HG03457 (cell line): ENCODE measurements around the gene TNS1.

Experiments
- ATAC-seq: cut with Tn5 transposase; IDR thresholded peaks from one replicate; pipeline ENCODE4 v1.9.1; 2021; ENCODE audit warnings: moderate number of reproducible peaks; ENCODE audit not compliant: unreplicated experiment

TNS1 gene

GRCh38 chr2:217854684-217855420 lies 147.9 kb downstream of the TNS1 start:
- ATAC-seq = no peak

- ATAC-seq = no peak
Measured at GRCh38 chr2:217853961-217854360, 148.8 kb downstream of the TNS1 start.

GRCh38 chr2:217853301-217853881 lies 149.4 kb downstream of the TNS1 start:
- no peak for ATAC-seq

DNA sequence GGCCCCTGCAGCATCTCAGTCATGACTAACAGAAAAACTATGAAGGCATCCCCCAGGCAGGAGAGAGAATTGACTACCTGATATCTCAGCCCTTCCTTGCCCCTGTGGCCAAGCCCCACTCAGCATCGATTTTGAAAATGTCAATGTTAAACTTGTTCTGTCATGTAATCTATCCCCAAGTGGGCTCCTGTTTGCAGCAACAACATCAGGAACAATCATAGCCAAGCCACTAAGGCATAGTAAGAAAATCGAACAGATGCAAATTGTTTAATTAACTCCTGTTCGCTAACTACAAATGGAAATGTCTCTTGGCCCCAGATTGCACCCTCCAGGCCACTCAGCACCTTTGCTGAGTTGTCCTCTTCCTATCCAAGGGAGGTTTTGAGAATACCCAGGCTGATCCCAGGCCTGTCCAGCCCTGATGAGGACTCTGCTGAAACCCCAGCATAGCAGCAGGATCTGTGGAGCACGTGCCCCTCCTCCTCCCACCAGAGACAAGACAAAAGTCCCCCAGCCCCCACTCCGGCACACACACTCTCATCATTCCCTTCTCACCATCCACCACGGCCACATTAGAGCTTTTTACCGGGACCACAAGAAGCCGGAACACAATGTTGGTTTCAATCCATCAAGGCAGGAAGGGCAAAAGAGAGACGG lies 150.1 kb downstream of the TNS1 start:
- ATAC-seq = no peak

- no peak for ATAC-seq
Measured at GRCh38 chr2:217851191-217852020, 151.4 kb downstream of the TNS1 start.

DNA sequence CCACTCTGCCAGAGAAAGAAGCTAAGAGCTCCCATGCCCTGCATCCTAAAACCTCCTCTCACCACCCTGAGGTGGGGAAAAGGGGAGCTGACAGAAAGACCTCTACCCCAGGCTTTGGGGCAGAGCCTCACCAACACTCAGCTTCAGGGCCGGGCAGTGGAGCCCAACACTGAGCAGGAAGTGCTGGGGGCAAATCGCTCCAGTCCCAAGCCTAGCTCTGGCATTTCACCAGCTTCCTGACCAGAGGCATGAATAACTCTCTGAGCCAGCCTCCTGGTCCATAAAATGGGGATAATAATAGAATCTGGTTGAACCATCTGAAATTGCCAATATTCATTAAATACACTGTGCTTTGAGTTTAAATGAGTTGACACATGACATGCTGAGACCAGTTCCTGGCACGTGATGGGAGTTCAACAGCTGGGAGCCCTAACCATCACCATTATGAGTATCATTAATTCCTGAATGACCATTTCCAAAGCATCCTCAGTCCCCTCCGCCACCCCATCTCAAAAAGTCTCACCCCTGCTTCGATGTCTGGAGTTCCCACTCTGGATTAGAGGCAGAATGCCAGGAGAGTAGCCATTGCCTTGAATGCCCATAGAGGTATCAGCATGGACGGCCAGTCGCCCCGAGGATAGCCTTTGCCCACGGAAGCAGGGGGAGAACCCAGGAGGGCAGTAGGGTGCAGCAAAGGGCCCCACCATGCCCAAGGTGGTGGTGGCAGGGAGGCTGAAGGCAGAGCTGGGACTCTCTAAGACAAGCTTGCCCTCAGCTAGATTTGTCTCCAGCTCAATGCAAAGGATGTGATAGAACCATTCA lies 153.4 kb downstream of the TNS1 start:
- no peak for ATAC-seq

DNA sequence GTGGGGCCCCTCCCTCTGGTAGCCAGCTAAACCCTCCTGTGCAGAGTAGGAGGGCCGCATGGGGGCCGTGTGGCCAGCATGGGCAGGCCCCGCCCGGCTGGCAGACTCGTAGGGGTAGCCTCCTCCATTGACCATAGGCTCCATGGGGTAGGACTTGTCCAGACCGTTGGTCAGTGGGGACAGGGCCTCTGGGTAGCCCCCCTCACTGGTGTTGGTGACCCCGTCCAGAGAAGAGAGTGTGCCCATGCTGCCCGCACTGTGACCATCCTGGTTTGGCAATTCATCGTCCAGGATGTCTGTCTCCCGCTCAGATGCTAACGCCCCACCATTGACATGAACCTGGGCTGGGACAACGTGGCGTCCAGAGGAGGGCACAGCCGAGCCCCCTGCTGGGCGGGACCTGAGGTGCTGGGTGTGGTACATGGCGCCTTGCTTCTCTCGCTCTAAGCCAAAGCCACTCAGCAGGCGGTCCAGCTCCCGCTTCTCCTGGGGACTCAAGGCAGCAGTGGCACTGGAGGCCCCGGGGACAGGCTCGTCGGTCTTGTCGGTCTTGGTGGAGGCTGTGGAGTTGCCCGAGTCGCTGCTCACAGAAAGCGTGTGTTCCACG lies 154.3 kb downstream of the TNS1 start:
- no peak for ATAC-seq

DNA sequence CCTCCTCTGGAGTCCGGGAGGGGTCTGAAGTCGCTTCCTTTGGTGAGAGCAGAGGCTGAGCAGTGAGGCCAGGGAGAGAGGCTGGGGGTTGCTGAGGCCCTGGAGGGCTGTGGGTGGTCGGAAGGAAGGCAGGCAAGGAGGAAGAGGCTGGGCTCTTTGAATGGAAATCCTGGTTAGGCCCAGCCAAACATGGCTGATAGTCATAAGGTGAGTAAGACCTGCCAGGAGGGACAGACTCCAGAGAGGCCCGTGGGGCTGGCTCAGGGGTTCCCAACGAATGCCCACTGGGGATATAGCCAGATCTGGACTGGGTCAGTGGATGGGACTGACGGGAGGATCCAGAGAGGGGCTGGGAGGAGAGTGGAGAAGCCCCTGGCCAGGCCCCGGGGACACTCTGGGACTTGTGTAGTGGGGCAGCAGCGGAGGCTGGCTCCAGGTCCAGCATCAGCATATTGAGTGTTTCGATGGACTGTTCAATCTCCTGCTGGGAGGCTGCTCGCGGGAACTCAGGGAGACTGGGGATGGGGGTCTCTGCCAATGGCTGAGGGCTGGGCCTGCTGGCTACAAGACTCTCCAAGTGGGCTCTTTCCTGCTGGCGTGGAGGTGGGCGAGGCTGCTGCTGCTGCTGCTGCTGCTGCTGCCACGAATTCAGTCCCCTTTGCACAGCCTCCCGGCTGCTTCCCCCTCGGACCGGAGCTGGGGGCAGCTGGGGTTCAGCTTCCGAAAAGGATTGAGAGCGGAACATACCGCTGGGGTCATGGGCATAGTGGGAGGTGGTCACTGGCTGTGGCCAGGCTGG lies 155.0 kb downstream of the TNS1 start:
- ATAC-seq = no peak

- no peak for ATAC-seq
Measured at GRCh38 chr2:217847115-217847514, 155.7 kb downstream of the TNS1 start.

DNA sequence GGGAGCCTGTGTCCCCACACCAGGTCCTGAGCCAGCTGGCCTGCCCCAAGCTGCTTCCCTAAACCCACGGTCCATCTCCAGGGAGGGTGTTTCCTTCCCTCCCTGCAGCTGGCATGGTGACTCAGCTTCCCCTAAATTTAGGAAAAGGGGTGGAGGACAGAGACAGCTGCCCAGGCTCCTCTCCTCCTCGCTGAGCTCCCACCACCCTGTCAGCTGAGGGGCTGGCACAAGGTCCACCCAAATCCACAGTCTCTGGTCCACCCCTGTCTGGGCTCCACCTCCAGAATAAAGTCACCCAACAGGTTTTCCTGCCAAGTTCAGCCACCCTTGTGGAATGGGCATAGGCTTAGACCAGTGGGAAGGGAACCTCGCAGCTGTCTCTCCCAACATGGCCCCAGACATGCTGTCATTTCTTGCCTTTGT lies 156.5 kb downstream of the TNS1 start:
- ATAC-seq = no peak

DNA sequence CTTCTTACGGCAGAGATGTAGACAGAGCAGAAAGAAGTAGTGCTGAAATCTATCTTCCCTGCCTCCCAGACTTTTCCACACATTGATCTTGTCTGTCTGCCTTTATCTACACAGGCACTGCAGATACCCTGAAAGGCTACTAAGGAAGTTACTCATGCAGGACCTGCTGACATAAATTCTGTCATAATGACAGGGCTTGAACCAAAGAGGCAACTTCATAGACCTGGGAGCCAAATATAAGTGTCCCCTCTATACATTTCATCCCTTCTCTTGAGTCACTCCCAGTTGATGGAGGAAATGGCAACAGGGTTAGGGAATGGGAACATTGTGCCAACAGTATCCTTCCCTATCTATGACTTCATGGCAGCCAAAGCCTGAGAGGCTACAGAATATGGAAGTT lies 157.5 kb downstream of the TNS1 start:
- no peak for ATAC-seq

- no peak for ATAC-seq
Measured at GRCh38 chr2:217844696-217845095, 158.1 kb downstream of the TNS1 start.

DNA sequence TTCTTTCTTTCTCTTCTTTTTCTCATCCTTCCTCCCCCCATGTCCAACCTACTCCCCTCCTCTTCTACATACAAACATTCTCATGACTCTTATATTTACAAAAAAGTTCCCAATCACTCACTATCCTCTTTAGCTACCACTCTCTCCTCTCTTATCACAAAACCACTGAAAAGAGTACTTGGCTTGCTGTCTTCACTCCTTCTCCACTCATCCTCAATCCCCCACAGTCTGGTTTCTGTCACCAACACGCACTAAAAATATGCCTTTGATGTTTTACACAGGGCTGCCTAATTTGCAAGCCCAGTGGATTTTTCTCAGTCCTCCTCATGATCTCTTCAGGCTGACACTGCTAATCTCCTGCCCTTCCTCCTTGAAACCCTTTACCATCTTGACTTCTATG lies 159.5 kb downstream of the TNS1 start:
- no peak for ATAC-seq

- no peak for ATAC-seq
Measured at GRCh38 chr2:217842017-217842416, 160.8 kb downstream of the TNS1 start.

DNA sequence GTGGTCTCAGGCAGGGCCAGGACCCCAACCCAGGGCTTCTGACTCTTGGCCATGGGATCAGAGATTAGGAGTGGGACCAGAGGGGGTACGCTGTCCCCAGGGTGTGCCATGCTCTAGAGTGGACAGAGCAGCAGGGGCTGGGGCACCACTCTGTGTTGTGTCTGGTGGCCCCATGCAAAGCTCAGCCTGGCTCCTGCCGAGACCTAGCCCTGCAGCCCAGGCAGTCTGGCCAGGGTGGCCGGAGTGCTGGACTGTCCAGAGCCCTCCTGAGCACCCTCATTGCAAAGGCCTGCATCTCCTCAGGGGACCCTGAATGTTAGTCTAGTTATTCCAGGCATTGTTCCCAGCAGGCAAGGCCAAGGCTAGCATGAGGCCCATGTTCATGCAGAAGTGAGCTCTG lies 162.3 kb downstream of the TNS1 start:
- ATAC-seq = no peak

DNA sequence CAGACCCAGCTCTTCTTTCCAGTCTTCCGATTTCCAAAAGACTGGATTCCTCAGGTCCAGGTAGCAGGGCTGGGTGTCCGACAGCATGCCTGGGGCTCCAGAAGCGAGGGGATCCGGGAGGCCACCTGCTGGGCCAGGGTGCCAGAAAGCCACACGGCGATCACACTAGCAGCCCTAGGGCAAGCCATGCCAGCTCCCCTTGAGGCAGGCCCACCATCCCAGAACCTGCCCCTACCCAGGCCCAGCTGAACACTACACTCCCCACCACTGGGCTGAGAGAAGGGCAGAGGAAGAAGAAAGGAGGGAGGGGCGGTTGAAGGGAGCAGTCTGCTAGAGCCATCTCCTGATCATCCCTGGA lies 163.1 kb downstream of the TNS1 start:
- ATAC-seq = no peak

GRCh38 chr2:217839073-217839749 lies 163.6 kb downstream of the TNS1 start:
- ATAC-seq = no peak

DNA sequence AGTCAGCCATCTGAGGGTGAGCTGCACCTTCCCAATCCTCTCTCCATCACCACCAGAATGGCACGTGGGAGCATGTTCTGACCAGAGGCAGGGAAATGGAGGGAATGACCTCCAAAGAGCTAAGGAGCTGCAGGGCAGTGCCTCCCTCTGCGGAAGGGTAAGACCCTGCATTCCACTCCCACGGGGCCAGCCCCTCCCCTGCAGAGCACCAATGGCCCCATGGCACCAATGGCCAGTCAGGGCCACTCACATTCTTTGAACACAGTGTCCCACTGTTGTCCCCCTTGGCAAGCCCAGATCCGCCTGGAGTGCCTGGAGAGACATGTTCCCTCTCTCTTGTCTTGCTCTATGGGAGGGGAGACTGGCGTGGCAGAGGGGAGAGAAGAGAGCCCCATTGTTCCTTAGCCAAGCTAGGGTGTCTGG lies 164.4 kb downstream of the TNS1 start:
- ATAC-seq = no peak

DNA sequence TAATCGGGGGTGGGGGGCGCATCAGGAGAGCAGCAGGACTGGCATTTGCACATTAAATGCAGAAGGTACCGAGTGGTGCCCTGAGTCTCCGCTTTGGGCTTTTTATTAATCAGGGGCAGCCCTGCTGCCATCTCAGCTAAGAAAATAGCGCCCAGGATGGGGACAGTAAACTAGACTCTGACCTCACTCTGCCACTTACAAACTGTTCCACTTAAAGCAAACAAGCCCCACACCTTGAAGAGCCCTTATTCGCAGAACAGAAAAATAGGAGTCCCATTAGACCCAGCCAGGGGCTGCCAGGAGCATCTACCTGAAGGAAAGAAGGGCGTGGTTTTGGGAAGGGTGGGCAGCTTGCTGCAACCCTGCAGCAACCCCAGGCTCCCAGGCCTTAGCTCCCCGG lies 165.3 kb downstream of the TNS1 start:
- ATAC-seq = no peak
